ENCODE measurements around the gene FOXO1. TPM values are rescaled to one million over a fixed set of nuclear protein-coding genes. Genes with fewer than 3 reads are reported as not detected.

FOXO1 gene
- total RNA-seq, 3 donors from 2014 or later, result 54.1 to 163 (median 67.2) TPM

- H3K27ac ChIP-seq, result no peak overlapping the region
- intact Hi-C loops (cut with DNase I; ENCODE audit: low total_unique reads), result no loop called here
- no peaks in the 10 kb centered on the region for H3K27me3 ChIP-seq
- DNase-seq (ENCODE audit: low spot score in 2 of 2), result no peak
- TF ChIP-seq POLR2A (IDR thresholded peaks at IDR 0.05) (no peak), CTCF (IDR thresholded peaks at IDR 0.05) (no peak), POLR2AphosphoS5 (IDR thresholded peaks at IDR 0.05) (no peak)
- H3K36me3 ChIP-seq, result no peaks in the 10 kb centered on the region
- H3K9me3 ChIP-seq, result no peaks in the 10 kb centered on the region
- no peak overlapping the region for H3K4me3 ChIP-seq
- H3K4me1 ChIP-seq, result peaks cover 0 to 4% of the 10 kb centered on the region in 2 donors
Observed at GRCh38 chr13:40571338-40571963, 95.0 kb downstream of the FOXO1 start.

GRCh38 chr13:40570930-40571329, 95.5 kb downstream of the FOXO1 start:
- Histone ChIP-seq H3K4me3 (no peak overlapping the region), H3K27ac (no peak overlapping the region), H3K4me1 (peaks cover 0 to 4% of the 10 kb centered on the region in 2 donors), H3K27me3 (no peaks in the 10 kb centered on the region), H3K36me3 (no peaks in the 10 kb centered on the region), H3K9me3 (no peaks in the 10 kb centered on the region)
- TF ChIP-seq POLR2A (IDR thresholded peaks at IDR 0.05) (no peak), POLR2AphosphoS5 (IDR thresholded peaks at IDR 0.05) (no peak), CTCF (IDR thresholded peaks at IDR 0.05) (no peak)
- DNase-seq (ENCODE audit: low spot score in 2 of 2), result no peak
- intact Hi-C loops (cut with DNase I; ENCODE audit: low total_unique reads), result no loop called here

- H3K4me3 ChIP-seq, result no peak overlapping the region
- no peak for DNase-seq (ENCODE audit: low spot score in 2 of 2)
- no peak for TF ChIP-seq CTCF (IDR thresholded peaks at IDR 0.05)
- no peak for TF ChIP-seq POLR2A (IDR thresholded peaks at IDR 0.05)
- TF ChIP-seq POLR2AphosphoS5 (IDR thresholded peaks at IDR 0.05), result no peak
- no peaks in the 10 kb centered on the region for H3K27me3 ChIP-seq
- H3K27ac ChIP-seq, result peak overlapping the region in 1 of 2 donors; percentile 39
- H3K36me3 ChIP-seq, result no peaks in the 10 kb centered on the region
- intact Hi-C loops (cut with DNase I; ENCODE audit: low total_unique reads), result no loop called here
- H3K4me1 ChIP-seq, result peaks cover 0 to 4% of the 10 kb centered on the region in 2 donors
- no peaks in the 10 kb centered on the region for H3K9me3 ChIP-seq
Observed at GRCh38 chr13:40569024-40569350, 97.5 kb downstream of the FOXO1 start.

- Histone ChIP-seq H3K4me1 (peaks cover 0 to 4% of the 10 kb centered on the region in 2 donors), H3K27me3 (no peaks in the 10 kb centered on the region), H3K4me3 (no peak overlapping the region), H3K27ac (peak overlapping the region in 1 of 2 donors; percentile 52), H3K9me3 (no peaks in the 10 kb centered on the region), H3K36me3 (no peaks in the 10 kb centered on the region)
- intact Hi-C loops (cut with DNase I; ENCODE audit: low total_unique reads), result no loop called here
- DNase-seq (ENCODE audit: low spot score in 2 of 2), result no peak
- TF ChIP-seq POLR2A (IDR thresholded peaks at IDR 0.05) (no peak), POLR2AphosphoS5 (IDR thresholded peaks at IDR 0.05) (no peak), CTCF (IDR thresholded peaks at IDR 0.05) (no peak)
Observed at GRCh38 chr13:40568246-40569023, 98.0 kb downstream of the FOXO1 start.

- Histone ChIP-seq H3K36me3 (no peaks in the 10 kb centered on the region), H3K4me1 (peaks cover 0 to 4% of the 10 kb centered on the region in 2 donors), H3K9me3 (no peaks in the 10 kb centered on the region), H3K27ac (no peak overlapping the region), H3K4me3 (no peak overlapping the region), H3K27me3 (no peaks in the 10 kb centered on the region)
- intact Hi-C loops (cut with DNase I; ENCODE audit: low total_unique reads), result no loop called here
- no peak for TF ChIP-seq POLR2AphosphoS5 (IDR thresholded peaks at IDR 0.05)
- DNase-seq (ENCODE audit: low spot score in 2 of 2), result no peak
Observed at GRCh38 chr13:40566811-40567210, 99.6 kb downstream of the FOXO1 start.
